Osteoblast (primary cell): ENCODE results near the gene GOLPH3L. TPM values are rescaled to one million over a fixed set of nuclear protein-coding genes. Genes with fewer than 3 reads are reported as not detected.
"Not testable (repeated sequence)": the region's sequence is repeated elsewhere in the genome, so short reads cannot be mapped to it uniquely, and the experiment has no call there.

Experiments
- DNase-seq: peaks from one replicate; pipeline ENCODE4 v3.0.0; 2011; ENCODE audit warnings: low spot score, mixed read lengths; ENCODE audit not compliant: insufficient read length; ENCODE audit errors: missing footprints
- H2AFZ ChIP-seq: 2 replicates; pipeline ENCODE4 v1.6.0; 2011; ENCODE audit warnings: mild to moderate bottlenecking, low read length
- H3K27ac ChIP-seq: 2 replicates; pipeline ENCODE4 v1.5.1; 2011; ENCODE audit warnings: mild to moderate bottlenecking, low read depth, low read length, moderate library complexity
- H3K27me3 ChIP-seq: 2 replicates; pipeline ENCODE4 v1.6.0; 2012; ENCODE audit warnings: mild to moderate bottlenecking, control low read depth, inconsistent platforms, low read length, moderate library complexity; ENCODE audit not compliant: insufficient read depth
- H3K36me3 ChIP-seq: 2 replicates; pipeline ENCODE4 v1.5.1; 2011; ENCODE audit warnings: mild to moderate bottlenecking, low read length, control low read depth, moderate library complexity; ENCODE audit not compliant: insufficient read depth
- H3K4me1 ChIP-seq: 2 replicates; pipeline ENCODE4 v1.5.1; 2011; ENCODE audit warnings: mild to moderate bottlenecking, low read length, control low read depth, moderate library complexity; ENCODE audit not compliant: insufficient read depth
- H3K4me2 ChIP-seq: 2 replicates; pipeline ENCODE4 v1.6.0; 2011; ENCODE audit warnings: mild to moderate bottlenecking, low read length; ENCODE audit not compliant: insufficient read depth
- H3K4me3 ChIP-seq: fragments of 200-600 bp; sonication (generic); 3 replicates; pipeline ENCODE4 v1.5.1; 2012; ENCODE audit warnings: mild to moderate bottlenecking, low read length, inconsistent platforms; ENCODE audit not compliant: insufficient read depth
- H3K79me2 ChIP-seq: 2 replicates; pipeline ENCODE4 v1.6.0; 2012; ENCODE audit warnings: mild to moderate bottlenecking, low read length, control low read depth, inconsistent platforms; ENCODE audit not compliant: insufficient read depth
- H3K9me3 ChIP-seq: 2 replicates; pipeline ENCODE4 v1.5.1; 2011; ENCODE audit warnings: low read depth, low read length, control low read depth
- H4K20me1 ChIP-seq: 2 replicates; pipeline ENCODE4 v1.6.0; 2012; ENCODE audit warnings: mild to moderate bottlenecking, low read length, control low read depth; ENCODE audit not compliant: insufficient read depth
- CTCF ChIP-seq: IDR thresholded peaks from 2 replicates; pipeline ENCODE4 v1.5.1; 2011; ENCODE audit warnings: mild to moderate bottlenecking, low read depth, low read length, moderate library complexity; ENCODE audit errors: extremely low read depth
- total RNA-seq: library from RNA; depleted of rRNA; stranded (reverse); fragments of >200 nt; gene quantifications from 2 replicates; pipeline ENCODE4 v1.2.3, GENCODE V29; 2012

The GOLPH3L gene
- total RNA-seq, 1 donor = 17.0 TPM

GRCh38 chr1:150629115-150629928 is 67.6 kb downstream of the GOLPH3L start, which contains the start of gene ENSA:
Gene ENSA, minus strand, starts transcription at chr1:150629612. Its CDS starts 142 bp downstream, at chr1:150629470.
- TF ChIP-seq CTCF = no peak
- H3K27ac ChIP-seq = peak within 1 kb of the TSS; percentile 86
- peaks cover 29% of the 10 kb centered on the region for H3K36me3 ChIP-seq
- H4K20me1 ChIP-seq = peaks cover 3% of the 10 kb centered on the region
- H2AFZ ChIP-seq = peak within 1 kb of the TSS; percentile 82
- no peaks in the 10 kb centered on the region for H3K27me3 ChIP-seq
- H3K4me2 ChIP-seq = peak within 1 kb of the TSS; percentile 90
- peaks cover 11% of the 10 kb centered on the region for H3K4me1 ChIP-seq
- DNase-seq = peak; percentile 97
- H3K9me3 ChIP-seq = no peaks in the 10 kb centered on the region
- peaks cover 30% of the 10 kb centered on the region for H3K79me2 ChIP-seq
- H3K4me3 ChIP-seq = peak within 1 kb of the TSS; percentile 80

GRCh38 chr1:150628766-150629114 is 68.2 kb downstream of the GOLPH3L start:
- Histone ChIP-seq H3K79me2 (peaks cover 33% of the 10 kb centered on the region), H2AFZ (peak overlapping the region; percentile 59), H3K9me3 (no peaks in the 10 kb centered on the region), H3K4me1 (peaks cover 11% of the 10 kb centered on the region), H3K36me3 (peaks cover 34% of the 10 kb centered on the region), H3K4me2 (peak overlapping the region; percentile 90), H3K4me3 (peak overlapping the region; percentile 80), H3K27me3 (no peaks in the 10 kb centered on the region), H3K27ac (peak overlapping the region; percentile 86), H4K20me1 (peaks cover 3% of the 10 kb centered on the region)
- no peak for DNase-seq
- no peak for TF ChIP-seq CTCF

GRCh38 chr1:150627826-150628410 is 69.0 kb downstream of the GOLPH3L start:
- Histone ChIP-seq H3K27ac (peak overlapping the region; percentile 86), H3K4me3 (peak overlapping the region; percentile 80), H3K79me2 (peaks cover 37% of the 10 kb centered on the region), H4K20me1 (peaks cover 3% of the 10 kb centered on the region), H3K4me2 (peak overlapping the region; percentile 90), H3K36me3 (peaks cover 41% of the 10 kb centered on the region), H3K4me1 (peaks cover 11% of the 10 kb centered on the region), H3K27me3 (no peaks in the 10 kb centered on the region), H3K9me3 (no peaks in the 10 kb centered on the region), H2AFZ (no peak overlapping the region)
- DNase-seq = no peak
- TF ChIP-seq CTCF = no peak

- H3K27me3 ChIP-seq = no peaks in the 10 kb centered on the region
- H3K4me1 ChIP-seq = peaks cover 11% of the 10 kb centered on the region
- H3K79me2 ChIP-seq = peaks cover 41% of the 10 kb centered on the region
- no peak for DNase-seq
- peaks cover 3% of the 10 kb centered on the region for H4K20me1 ChIP-seq
- no peak overlapping the region for H3K4me2 ChIP-seq
- H3K9me3 ChIP-seq = no peaks in the 10 kb centered on the region
- no peak overlapping the region for H2AFZ ChIP-seq
- H3K36me3 ChIP-seq = peaks cover 45% of the 10 kb centered on the region
- TF ChIP-seq CTCF = no peak
- H3K4me3 ChIP-seq = no peak overlapping the region
- H3K27ac ChIP-seq = no peak overlapping the region
Measured at GRCh38 chr1:150626150-150626549, 70.8 kb downstream of the GOLPH3L start.

GRCh38 chr1:150624546-150624945 is 72.4 kb downstream of the GOLPH3L start:
- not testable (repeated sequence) for H3K4me3 ChIP-seq, DNase-seq, H3K4me2 ChIP-seq, H4K20me1 ChIP-seq, H3K9me3 ChIP-seq, H3K27ac ChIP-seq, H3K27me3 ChIP-seq, H2AFZ ChIP-seq
- H3K79me2 ChIP-seq = peaks cover 48% of the 10 kb centered on the region
- H3K4me1 ChIP-seq = peaks cover 22% of the 10 kb centered on the region
- H3K36me3 ChIP-seq = peaks cover 53% of the 10 kb centered on the region
